IMR-90 (cell line): Measurements from ENCODE around the gene TSG101. TPM values are rescaled to one million over a fixed set of nuclear protein-coding genes. Genes with fewer than 3 reads are reported as not detected.

Source experiments
- ATAC-seq: fragments of 200-7000 bp; cut with Tn5 transposase; 2 replicates; pipeline ENCODE4 v1.9.1; 2020; ENCODE audit warnings: low read depth, mild to moderate bottlenecking, moderate library complexity
- BruUV-seq: library from RNA; stranded (reverse); fragments of 400-500 nt; replicated peaks from 2 replicates; lab custom pipeline; 2021; lab: Mats Ljungman, UMichigan
- CTCF ChIA-PET: fragments of 300-600 bp; formaldehyde crosslinking; extraction: SDS; loops from one replicate; lab custom pipeline; 2021; ENCODE audit warnings: antibody characterized with exemption; lab: Yijun Ruan, JAX
- POLR2A ChIA-PET: fragments of 300-600 bp; sonication (Branson Sonifier 250); formaldehyde crosslinking; loops from one replicate; lab custom pipeline; 2022; ENCODE audit warnings: antibody characterized with exemption; ENCODE audit not compliant: unreplicated experiment; lab: Charles Lee
- DNase-seq: peaks from one replicate; pipeline ENCODE4 v3.0.0; 2013
- H2AFZ ChIP-seq: replicated peaks from 2 replicates; pipeline ENCODE3; 2013; ENCODE audit warnings: low read length, mild to moderate bottlenecking; ENCODE audit not compliant: poor library complexity
- H2AK5ac ChIP-seq: 2 replicates; pipeline ENCODE4 v1.6.1; 2013; ENCODE audit warnings: low read depth, low read length, inconsistent platforms
- H2AK9ac ChIP-seq: replicated peaks from 2 replicates; pipeline ENCODE3; 2013; ENCODE audit warnings: mild to moderate bottlenecking, low read depth, low read length, moderate library complexity; ENCODE audit not compliant: poor library complexity
- H2BK120ac ChIP-seq: 2 replicates; pipeline ENCODE4 v1.6.1; 2013; ENCODE audit warnings: low read depth, low read length, inconsistent platforms
- H2BK15ac ChIP-seq: 3 replicates; pipeline ENCODE4 v1.6.1; 2013; ENCODE audit warnings: low read depth, low read length, inconsistent platforms
- H2BK20ac ChIP-seq: 2 replicates; pipeline ENCODE4 v1.6.1; 2013; ENCODE audit warnings: low read depth, mild to moderate bottlenecking, inconsistent platforms, low read length, moderate library complexity
- H2BK5ac ChIP-seq: 2 replicates; pipeline ENCODE4 v1.6.1; 2013; ENCODE audit warnings: mild to moderate bottlenecking, low read depth, low read length, inconsistent platforms; ENCODE audit not compliant: poor library complexity, severe bottlenecking
- H3K14ac ChIP-seq: replicated peaks from 2 replicates; pipeline ENCODE4 v1.6.1; 2013; ENCODE audit warnings: low read depth, low read length, inconsistent platforms
- H3K18ac ChIP-seq: 2 replicates; pipeline ENCODE4 v1.6.1; 2013; ENCODE audit warnings: low read depth, low read length, control low read depth
- H3K23ac ChIP-seq: 2 replicates; pipeline ENCODE4 v1.6.1; 2013; ENCODE audit warnings: low read depth, low read length, inconsistent platforms
- H3K27ac ChIP-seq: 2 replicates; pipeline ENCODE4 v1.5.1; 2013; ENCODE audit warnings: mild to moderate bottlenecking, control low read depth, low read length; ENCODE audit not compliant: insufficient read depth
- H3K27me3 ChIP-seq: 2 replicates; pipeline ENCODE4 v1.6.1; 2013; ENCODE audit warnings: low read length; ENCODE audit not compliant: control insufficient read depth, insufficient read depth
- H3K36me3 ChIP-seq: 2 replicates; pipeline ENCODE4 v1.6.1; 2013; ENCODE audit warnings: low read length, mixed read lengths; ENCODE audit not compliant: control insufficient read depth, insufficient read depth
- H3K4ac ChIP-seq: 2 replicates; pipeline ENCODE4 v1.6.1; 2013; ENCODE audit warnings: low read depth, low read length, inconsistent platforms
- H3K4me1 ChIP-seq: 2 replicates; pipeline ENCODE4 v1.6.1; 2013; ENCODE audit warnings: low read length, mixed read lengths; ENCODE audit not compliant: control insufficient read depth, insufficient read depth
- H3K4me2 ChIP-seq: 2 replicates; pipeline ENCODE4 v1.6.1; 2013; ENCODE audit warnings: low read depth, mild to moderate bottlenecking, control low read depth, low read length, moderate library complexity
- H3K4me3 ChIP-seq: 2 replicates; pipeline ENCODE4 v1.5.1; 2013; ENCODE audit warnings: low read depth, mild to moderate bottlenecking, control low read depth, low read length, moderate library complexity; ENCODE audit not compliant: insufficient read depth
- H3K56ac ChIP-seq: 2 replicates; pipeline ENCODE4 v1.6.1; 2013; ENCODE audit warnings: low read length, inconsistent platforms; ENCODE audit not compliant: insufficient read depth; ENCODE audit errors: extremely low read depth
- H3K79me1 ChIP-seq, 2 experiments: 2 replicates each; pipeline ENCODE4 v1.6.1; 2013; ENCODE audit warnings: low read length in 2 of 2, inconsistent platforms in 1 of 2, low read depth in 1 of 2
- H3K9ac ChIP-seq: 2 replicates; pipeline ENCODE4 v1.6.1; 2013; ENCODE audit warnings: low read depth, low read length, control low read depth
- H3K9me1 ChIP-seq: 2 replicates; pipeline ENCODE4 v1.6.1; 2013; ENCODE audit warnings: low read length, inconsistent platforms; ENCODE audit not compliant: insufficient read depth
- H3K9me3 ChIP-seq: 2 replicates; pipeline ENCODE4 v1.6.1; 2013; ENCODE audit warnings: low read length; ENCODE audit not compliant: control insufficient read depth, insufficient read depth
- H4K20me1 ChIP-seq: 2 replicates; pipeline ENCODE4 v1.6.1; 2013; ENCODE audit warnings: low read length, inconsistent platforms; ENCODE audit not compliant: insufficient read depth
- H4K5ac ChIP-seq: 2 replicates; pipeline ENCODE4 v1.6.1; 2013; ENCODE audit warnings: mild to moderate bottlenecking, low read depth, low read length, control low read depth
- H4K8ac ChIP-seq, 2 experiments: 2 replicates each; pipeline ENCODE4 v1.6.1; 2013; ENCODE audit warnings: low read depth in 2 of 2, low read length in 2 of 2, control low read depth in 1 of 2, inconsistent platforms in 1 of 2
- H4K91ac ChIP-seq: 2 replicates; pipeline ENCODE4 v1.6.1; 2013; ENCODE audit warnings: low read depth, low read length, inconsistent platforms; ENCODE audit not compliant: insufficient read depth
- MAFK ChIP-seq: IDR thresholded peaks from 2 replicates; pipeline ENCODE4 v1.6.1; 2012; ENCODE audit warnings: low read depth, low read length, improper control_type of control experiment
- POLR2A ChIP-seq: IDR thresholded peaks from 2 replicates; pipeline ENCODE4 v1.6.1; 2012; ENCODE audit warnings: mild to moderate bottlenecking, low read depth, low read length
- RCOR1 ChIP-seq: IDR thresholded peaks from 2 replicates; pipeline ENCODE4 v1.6.1; 2012; ENCODE audit warnings: mild to moderate bottlenecking, low read length, improper control_type of control experiment; ENCODE audit not compliant: insufficient replicate concordance
- WGBS, 2 experiments: methylation state at CpG; one replicate each; pipeline versions ENCODE4 v1.1.5 to v1.1.7; 2013; ENCODE audit warnings: missing lambda C conversion rate in 2 of 2; ENCODE audit not compliant: insufficient read length in 1 of 2; ENCODE audit errors: extremely low coverage in 2 of 2; 5-methylcytosine and 5-hydroxymethylcytosine counted together
- dilution Hi-C: fragments of 300-500 bp; cut with HindIII; formaldehyde crosslinking; loops from one replicate; pipeline ENCODE4 v1.14.3; 2018; ENCODE audit warnings: low sequenced_read_pairs; ENCODE audit not compliant: unreplicated experiment
- in situ Hi-C: fragments of 300-500 bp; cut with MboI; formaldehyde crosslinking; loops from 3 replicates; pipeline ENCODE4 v1.14.3; 2019; ENCODE audit warnings: low sequenced_read_pairs, inconsistent platforms, mixed read lengths
- intact Hi-C: fragments of 100-400 bp; cut with micrococcal nuclease; formaldehyde crosslinking; loops from 2 replicates; pipeline ENCODE4 v1.10.0; 2022
- polyA plus RNA-seq, 3 experiments: library from polyadenylated mRNA; depleted of rRNA; stranded (reverse); fragments of >200 nt; gene quantifications; 2 replicates each; pipeline ENCODE4 v1.2.3, GENCODE V29; 2012; ENCODE audit warnings: low replicate concordance in 1 of 3
- total RNA-seq: library from RNA; depleted of rRNA; stranded (reverse); fragments of >200 nt; gene quantifications from 2 replicates; pipeline ENCODE4 v1.2.3, GENCODE V29; 2012

TSG101 gene
- total and polyA plus RNA-seq, 2 of the 4 experiments (the other 2 are of a cell fraction): 67.4 to 113 TPM

DNA sequence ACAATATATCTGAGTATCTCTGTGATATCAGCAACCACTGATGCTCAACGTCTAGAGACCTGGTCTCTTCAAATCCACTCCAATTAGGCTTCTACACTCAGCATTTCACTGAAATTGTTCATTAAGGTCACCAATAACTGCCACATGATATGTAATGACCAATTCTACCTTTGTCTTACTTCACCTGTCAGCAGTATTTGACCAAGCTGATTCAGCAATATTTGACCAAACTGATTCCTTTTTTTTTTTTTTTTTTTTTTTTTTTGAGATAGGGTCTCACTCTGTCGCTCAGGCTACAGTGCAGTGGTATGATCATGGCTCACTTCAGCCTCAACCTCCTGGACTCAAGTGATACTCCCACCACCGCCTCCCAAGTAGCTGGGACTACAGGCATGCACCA is 5.6 kb downstream of the TSG101 start:
- H3K4me3 ChIP-seq: no peak overlapping the region
- H4K20me1 ChIP-seq: peaks cover 23% of the 10 kb centered on the region
- no peak overlapping the region for H3K4ac ChIP-seq
- H3K9me1 ChIP-seq: peaks cover 5% of the 10 kb centered on the region; the same call in 1 of the 2 replicates
- no peak overlapping the region for H4K91ac ChIP-seq
- no peaks in the 10 kb centered on the region for H3K9me3 ChIP-seq
- intact Hi-C loops: no loop called here
- H3K79me1 ChIP-seq: peaks cover 28 to 55% of the 10 kb centered on the region in 2 experiments
- no peak overlapping the region for H3K14ac ChIP-seq
- in situ Hi-C loops: no loop called here
- CTCF ChIA-PET: no interaction called here
- H3K36me3 ChIP-seq: peaks cover 12% of the 10 kb centered on the region
- BruUV-seq: no TSS peak
- DNase-seq: no peak
- H3K4me1 ChIP-seq: no peaks in the 10 kb centered on the region
- no peak overlapping the region for H2AK5ac ChIP-seq
- H3K9ac ChIP-seq: no peak overlapping the region
- no peak overlapping the region for H2AK9ac ChIP-seq
- H2BK120ac ChIP-seq: no peak overlapping the region
- no peak overlapping the region for H4K5ac ChIP-seq
- H2BK5ac ChIP-seq: no peak overlapping the region
- H3K27me3 ChIP-seq: no peaks in the 10 kb centered on the region
- no peak overlapping the region for H3K23ac ChIP-seq
- no peak overlapping the region for H3K27ac ChIP-seq
- H3K18ac ChIP-seq: no peak overlapping the region
- H2BK15ac ChIP-seq: no peak overlapping the region
- POLR2A ChIA-PET: no interaction called here
- ATAC-seq: no peak
- H2AFZ ChIP-seq: no peak overlapping the region
- TF ChIP-seq MAFK: peak; percentile 96
- TF ChIP-seq POLR2A: no peak
- TF ChIP-seq RCOR1: no peak
- no peak overlapping the region for H4K8ac ChIP-seq
- no peak overlapping the region for H3K4me2 ChIP-seq
- dilution Hi-C loops: no loop called here
- no peak overlapping the region for H3K56ac ChIP-seq
- 100% methylated on average over 2 of the region's 3 CpGs; no CpG with 5 or more reads in 1 of the 2 experiments for WGBS, 2 experiments
- H2BK20ac ChIP-seq: no peak overlapping the region
